Measurements from ENCODE around the gene SLC25A26. TPM values are rescaled to one million over a fixed set of nuclear protein-coding genes. Genes with fewer than 3 reads are reported as not detected.
A peak's percentile ranks its signal among the peaks of the same experiment; 100 is the strongest.

Gene SLC25A26
- polyA plus RNA-seq, 4 donors: 10.3 to 21.0 (median 18.2) TPM

GRCh38 chr3:66229931-66230330 is 9.1 kb downstream of the SLC25A26 start:
- Histone ChIP-seq H3K4me1 (ENCODE audit: control insufficient read depth in 3 of 3, insufficient read depth in 2 of 3, low read depth in 1 of 3, low read length in 2 of 3) (peaks cover 0 to 3% (median 0%) of the 10 kb centered on the region in 3 donors), H3K27ac (ENCODE audit: low read depth in 1 of 3, low read length in 2 of 3) (no peak overlapping the region), H3K27me3 (ENCODE audit: control insufficient read depth in 3 of 3, insufficient read depth in 3 of 3, low read length in 3 of 3) (no peaks in the 10 kb centered on the region), H3K9me3 (ENCODE audit: control insufficient read depth in 2 of 2, insufficient read depth in 1 of 2, low read depth in 1 of 2, low read length in 1 of 2) (no peaks in the 10 kb centered on the region), H3K36me3 (ENCODE audit: control insufficient read depth in 3 of 3, insufficient read depth in 2 of 3, low read depth in 1 of 3, low read length in 3 of 3) (peaks cover 0 to 6% (median 0%) of the 10 kb centered on the region in 3 donors), H3K4me3 (ENCODE audit: low read depth in 1 of 3, low read length in 3 of 3) (no peak overlapping the region)
- FAIRE-seq (no peak), DNase-seq (no peak)
- WGBS, 3 donors: 57 to 65% (median 62%) methylated on average over 4 of the region's 4 CpGs

DNA sequence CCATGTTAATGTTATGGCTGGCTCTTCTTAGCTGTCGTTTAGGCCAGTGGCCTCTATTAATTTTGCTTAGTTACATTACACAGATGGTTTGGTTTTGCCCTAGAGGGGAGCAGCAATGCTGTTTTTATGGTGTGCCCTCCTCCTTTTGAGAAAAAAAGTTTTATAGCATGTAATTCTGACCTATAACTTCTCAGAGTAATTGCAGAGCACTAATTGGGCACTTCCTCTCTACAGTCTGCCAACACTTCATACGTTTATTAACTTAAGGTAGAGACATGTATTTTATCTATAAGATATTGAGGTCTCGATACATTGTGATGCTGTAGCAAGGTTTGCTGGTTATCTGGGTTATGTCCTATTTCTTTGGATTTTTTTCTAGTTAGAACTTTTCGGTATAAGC is 12.2 kb downstream of the SLC25A26 start:
- FAIRE-seq (peak; percentile 53), DNase-seq (no peak)
- H3K4me3 ChIP-seq (ENCODE audit: low read depth in 1 of 3, low read length in 3 of 3): no peak overlapping the region
- no peaks in the 10 kb centered on the region for H3K4me1 ChIP-seq (ENCODE audit: control insufficient read depth in 3 of 3, insufficient read depth in 2 of 3, low read depth in 1 of 3, low read length in 2 of 3)
- H3K36me3 ChIP-seq (ENCODE audit: control insufficient read depth in 3 of 3, insufficient read depth in 2 of 3, low read depth in 1 of 3, low read length in 3 of 3): peaks cover 0 to 5% (median 0%) of the 10 kb centered on the region in 3 donors
- 39 to 64% (median 46%) methylated on average over 4 of the region's 4 CpGs for WGBS, 3 donors
- H3K27ac ChIP-seq (ENCODE audit: low read depth in 1 of 3, low read length in 2 of 3): no peak overlapping the region
- no peaks in the 10 kb centered on the region for H3K9me3 ChIP-seq (ENCODE audit: control insufficient read depth in 2 of 2, insufficient read depth in 1 of 2, low read depth in 1 of 2, low read length in 1 of 2)
- no peaks in the 10 kb centered on the region for H3K27me3 ChIP-seq (ENCODE audit: control insufficient read depth in 3 of 3, insufficient read depth in 3 of 3, low read length in 3 of 3)

- DNase-seq (no peak), FAIRE-seq (no peak)
- 90 to 99% (median 96%) methylated on average over 5 of the region's 5 CpGs for WGBS, 3 donors
- no peaks in the 10 kb centered on the region for H3K27me3 ChIP-seq (ENCODE audit: control insufficient read depth in 3 of 3, insufficient read depth in 3 of 3, low read length in 3 of 3)
- peaks cover 0 to 12% (median 3%) of the 10 kb centered on the region in 3 donors for H3K36me3 ChIP-seq (ENCODE audit: control insufficient read depth in 3 of 3, insufficient read depth in 2 of 3, low read depth in 1 of 3, low read length in 3 of 3)
- H3K4me3 ChIP-seq (ENCODE audit: low read depth in 1 of 3, low read length in 3 of 3): no peak overlapping the region
- H3K9me3 ChIP-seq (ENCODE audit: control insufficient read depth in 2 of 2, insufficient read depth in 1 of 2, low read depth in 1 of 2, low read length in 1 of 2): peaks cover 0 to 14% of the 10 kb centered on the region in 2 donors
- no peaks in the 10 kb centered on the region for H3K4me1 ChIP-seq (ENCODE audit: control insufficient read depth in 3 of 3, insufficient read depth in 2 of 3, low read depth in 1 of 3, low read length in 2 of 3)
- no peak overlapping the region for H3K27ac ChIP-seq (ENCODE audit: low read depth in 1 of 3, low read length in 2 of 3)
These were observed 15.5 kb downstream of the SLC25A26 start for GRCh38 chr3:66236281-66236680.

- 85 to 91% (median 86%) methylated on average over 3 of the region's 3 CpGs for WGBS, 3 donors
- DNase-seq: no peak
- H3K27ac ChIP-seq (ENCODE audit: low read depth in 1 of 3, low read length in 2 of 3): no peak overlapping the region
These were observed 16.8 kb downstream of the SLC25A26 start for GRCh38 chr3:66237552-66237951.

DNA sequence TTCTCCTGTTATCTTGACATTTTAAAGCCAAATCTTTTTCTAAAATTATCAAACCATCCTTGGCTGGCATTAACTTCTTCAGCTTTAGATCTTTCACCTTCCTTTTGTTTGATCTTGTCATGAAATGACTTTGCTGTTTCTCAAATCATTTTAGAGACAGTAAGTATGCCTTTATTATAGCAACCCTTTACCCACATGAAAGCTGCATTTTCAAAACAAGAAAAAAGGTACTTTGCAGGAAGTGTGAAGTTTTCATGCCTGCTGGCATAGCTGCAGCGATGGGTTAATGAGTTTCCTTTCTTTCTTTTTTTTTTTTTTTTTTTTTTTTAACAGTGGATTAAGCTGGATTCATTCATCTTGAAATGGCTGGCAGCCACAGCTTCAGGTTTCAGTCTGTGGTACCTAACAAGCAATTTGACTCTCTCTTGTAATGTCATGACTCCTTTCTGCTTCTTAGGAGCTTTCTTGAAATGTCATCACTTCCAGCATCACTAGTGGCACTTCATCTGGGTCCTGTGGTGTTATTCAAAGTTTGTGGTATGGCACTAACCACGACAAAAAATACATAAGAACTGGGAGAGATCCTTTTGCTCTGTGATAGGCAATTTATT is 18.8 kb downstream of the SLC25A26 start:
- no peaks in the 10 kb centered on the region for H3K27me3 ChIP-seq (ENCODE audit: control insufficient read depth in 3 of 3, insufficient read depth in 3 of 3, low read length in 3 of 3)
- WGBS, 3 donors: 81 to 92% (median 83%) methylated on average over 2 of the region's 2 CpGs
- DNase-seq (no peak), FAIRE-seq (no peak)
- no peak overlapping the region for H3K4me3 ChIP-seq (ENCODE audit: low read depth in 1 of 3, low read length in 3 of 3)
- no peak overlapping the region for H3K27ac ChIP-seq (ENCODE audit: low read depth in 1 of 3, low read length in 2 of 3)
- H3K4me1 ChIP-seq (ENCODE audit: control insufficient read depth in 3 of 3, insufficient read depth in 2 of 3, low read depth in 1 of 3, low read length in 2 of 3): no peaks in the 10 kb centered on the region
- peaks cover 0 to 14% of the 10 kb centered on the region in 2 donors for H3K9me3 ChIP-seq (ENCODE audit: control insufficient read depth in 2 of 2, insufficient read depth in 1 of 2, low read depth in 1 of 2, low read length in 1 of 2)
- H3K36me3 ChIP-seq (ENCODE audit: control insufficient read depth in 3 of 3, insufficient read depth in 2 of 3, low read depth in 1 of 3, low read length in 3 of 3): peaks cover 3 to 17% (median 4%) of the 10 kb centered on the region in 3 donors

More at GRCh38 chr3:66237552-66237951, 16.8 kb downstream of the SLC25A26 start:
- no peak for FAIRE-seq
- Histone ChIP-seq H3K36me3 (ENCODE audit: control insufficient read depth in 3 of 3, insufficient read depth in 2 of 3, low read depth in 1 of 3, low read length in 3 of 3) (peaks cover 0 to 12% (median 3%) of the 10 kb centered on the region in 3 donors), H3K4me3 (ENCODE audit: low read depth in 1 of 3, low read length in 3 of 3) (no peak overlapping the region), H3K9me3 (ENCODE audit: control insufficient read depth in 2 of 2, insufficient read depth in 1 of 2, low read depth in 1 of 2, low read length in 1 of 2) (peaks cover 0 to 14% of the 10 kb centered on the region in 2 donors), H3K4me1 (ENCODE audit: control insufficient read depth in 3 of 3, insufficient read depth in 2 of 3, low read depth in 1 of 3, low read length in 2 of 3) (no peaks in the 10 kb centered on the region), H3K27me3 (ENCODE audit: control insufficient read depth in 3 of 3, insufficient read depth in 3 of 3, low read length in 3 of 3) (no peaks in the 10 kb centered on the region)

GRCh38 chr3:66241466-66241865 is 20.7 kb downstream of the SLC25A26 start:
- DNase-seq: no peak
- H3K4me1 ChIP-seq (ENCODE audit: control insufficient read depth in 3 of 3, insufficient read depth in 2 of 3, low read depth in 1 of 3, low read length in 2 of 3): no peaks in the 10 kb centered on the region
- no peak overlapping the region for H3K4me3 ChIP-seq (ENCODE audit: low read depth in 1 of 3, low read length in 3 of 3)
- H3K27ac ChIP-seq (ENCODE audit: low read depth in 1 of 3, low read length in 2 of 3): no peak overlapping the region
- H3K27me3 ChIP-seq (ENCODE audit: control insufficient read depth in 3 of 3, insufficient read depth in 3 of 3, low read length in 3 of 3): no peaks in the 10 kb centered on the region
- peaks cover 0 to 14% of the 10 kb centered on the region in 2 donors for H3K9me3 ChIP-seq (ENCODE audit: control insufficient read depth in 2 of 2, insufficient read depth in 1 of 2, low read depth in 1 of 2, low read length in 1 of 2)
- WGBS, 3 donors: 93 to 97% (median 97%) methylated on average over 3 of the region's 3 CpGs
- no peak for FAIRE-seq
- H3K36me3 ChIP-seq (ENCODE audit: control insufficient read depth in 3 of 3, insufficient read depth in 2 of 3, low read depth in 1 of 3, low read length in 3 of 3): peaks cover 3 to 19% (median 5%) of the 10 kb centered on the region in 3 donors

DNA sequence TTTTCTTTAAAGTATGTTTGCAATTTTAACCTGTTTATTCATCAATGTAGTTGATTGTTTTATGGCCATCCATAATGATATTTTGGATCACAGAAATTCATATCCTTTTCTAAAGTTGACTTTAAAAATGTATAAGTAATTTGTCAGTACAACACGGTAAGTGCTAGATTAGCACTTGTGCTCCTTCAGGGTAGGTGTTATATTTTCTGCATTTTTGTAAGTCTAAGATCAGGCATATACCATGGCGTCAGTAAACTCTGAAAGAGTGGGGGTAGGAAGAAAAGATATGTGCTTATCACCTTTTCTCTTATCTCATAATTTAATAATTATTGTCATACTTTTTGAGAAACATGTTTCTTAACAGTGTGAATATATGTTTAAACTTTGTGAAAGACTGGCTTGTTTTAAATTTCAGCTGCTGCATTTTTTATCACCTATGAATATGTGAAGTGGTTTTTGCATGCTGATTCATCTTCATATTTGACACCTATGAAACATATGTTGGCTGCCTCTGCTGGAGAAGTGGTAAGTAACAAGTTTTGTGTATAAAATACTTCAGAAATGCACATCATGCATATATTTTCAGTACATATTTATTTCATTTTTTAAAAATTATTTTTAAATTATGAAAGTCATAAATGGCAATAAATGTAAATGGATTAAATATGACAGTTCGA is 22.1 kb downstream of the SLC25A26 start:
- DNase-seq: no peak
- no peaks in the 10 kb centered on the region for H3K4me1 ChIP-seq (ENCODE audit: control insufficient read depth in 3 of 3, insufficient read depth in 2 of 3, low read depth in 1 of 3, low read length in 2 of 3)
- H3K36me3 ChIP-seq (ENCODE audit: control insufficient read depth in 3 of 3, insufficient read depth in 2 of 3, low read depth in 1 of 3, low read length in 3 of 3): peaks cover 3 to 16% (median 6%) of the 10 kb centered on the region in 3 donors

GRCh38 chr3:66248641-66249040 is 27.8 kb downstream of the SLC25A26 start:
- Histone ChIP-seq H3K4me1 (ENCODE audit: control insufficient read depth in 3 of 3, insufficient read depth in 2 of 3, low read depth in 1 of 3, low read length in 2 of 3) (no peaks in the 10 kb centered on the region), H3K27me3 (ENCODE audit: control insufficient read depth in 3 of 3, insufficient read depth in 3 of 3, low read length in 3 of 3) (no peaks in the 10 kb centered on the region), H3K27ac (ENCODE audit: low read depth in 1 of 3, low read length in 2 of 3) (no peak overlapping the region), H3K36me3 (ENCODE audit: control insufficient read depth in 3 of 3, insufficient read depth in 2 of 3, low read depth in 1 of 3, low read length in 3 of 3) (peaks cover 0 to 7% (median 5%) of the 10 kb centered on the region in 3 donors), H3K4me3 (ENCODE audit: low read depth in 1 of 3, low read length in 3 of 3) (no peak overlapping the region), H3K9me3 (ENCODE audit: control insufficient read depth in 2 of 2, insufficient read depth in 1 of 2, low read depth in 1 of 2, low read length in 1 of 2) (no peaks in the 10 kb centered on the region)
- FAIRE-seq (no peak), DNase-seq (no peak)
- WGBS, 3 donors: 79 to 93% (median 88%) methylated on average over 2 of the region's 2 CpGs

More for the DNA sequence above, 22.1 kb downstream of the SLC25A26 start:
- Histone ChIP-seq H3K27me3 (ENCODE audit: control insufficient read depth in 3 of 3, insufficient read depth in 3 of 3, low read length in 3 of 3) (no peaks in the 10 kb centered on the region), H3K4me3 (ENCODE audit: low read depth in 1 of 3, low read length in 3 of 3) (no peak overlapping the region), H3K9me3 (ENCODE audit: control insufficient read depth in 2 of 2, insufficient read depth in 1 of 2, low read depth in 1 of 2, low read length in 1 of 2) (peaks cover 0 to 14% of the 10 kb centered on the region in 2 donors), H3K27ac (ENCODE audit: low read depth in 1 of 3, low read length in 2 of 3) (no peak overlapping the region)
- no peak for FAIRE-seq
- 97 to 99% (median 98%) methylated on average over 3 of the region's 3 CpGs for WGBS, 3 donors

Measured in small intestine (tissue), 7 donors.